HG03025 (cell line): ENCODE measurements around the gene AKR1E2.

ENCODE experiments used
- ATAC-seq: cut with Tn5 transposase; IDR thresholded peaks from one replicate; pipeline ENCODE4 v1.9.1; 2021; ENCODE audit warnings: mild to moderate bottlenecking, moderate library complexity; ENCODE audit not compliant: unreplicated experiment, low FRiP score

The AKR1E2 gene

DNA sequence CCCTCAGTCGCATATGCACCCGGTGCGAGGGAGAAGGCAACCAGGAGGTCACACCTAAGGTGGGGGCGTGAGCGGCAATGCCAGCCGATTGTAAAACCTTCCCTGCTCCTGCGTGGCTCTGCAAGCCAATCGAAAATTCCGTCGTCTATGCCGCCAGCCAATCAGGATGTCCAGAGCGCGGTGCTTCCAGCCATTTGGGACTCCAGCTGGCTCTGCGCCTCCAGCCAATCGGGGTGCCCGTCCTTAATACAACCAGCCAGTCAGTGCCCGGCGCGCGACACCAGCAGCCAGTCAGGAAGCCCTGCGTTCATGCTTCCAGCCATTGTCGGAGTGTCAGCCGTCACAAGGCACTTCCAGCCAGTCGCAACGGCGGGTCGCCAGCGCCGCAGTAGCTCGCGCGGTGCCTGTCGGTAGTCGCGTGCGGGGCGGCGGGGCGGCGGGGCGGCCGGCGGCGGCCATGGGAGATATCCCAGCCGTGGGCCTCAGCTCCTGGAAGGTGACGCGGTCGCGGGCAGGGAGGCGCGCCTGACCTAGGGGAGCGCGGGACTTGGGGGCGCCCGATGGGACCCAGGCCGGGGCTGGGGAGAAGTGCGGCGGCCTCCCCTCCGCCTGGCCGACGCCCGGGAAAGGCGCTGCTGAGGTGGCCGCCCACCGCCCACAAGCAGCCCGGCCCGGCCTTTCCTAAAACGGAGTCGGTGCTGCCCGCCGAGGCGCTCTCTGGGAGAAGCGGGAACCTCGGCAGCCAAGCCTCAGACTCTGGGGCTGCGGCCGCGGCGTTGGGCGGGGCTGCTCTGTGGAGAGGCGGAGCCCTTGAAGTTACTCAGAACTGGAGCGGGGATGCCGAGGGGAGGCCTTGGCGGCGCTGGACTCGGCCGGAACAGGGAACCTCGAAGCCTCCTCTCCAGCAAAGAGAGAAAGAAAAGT, at the start of gene AKR1E2:
TSS of gene AKR1E2 (plus strand) at position 340 of the 924 bp plus-strand sequence. CDS start at position 458, 118 bp downstream.
- ATAC-seq, result no peak

DNA sequence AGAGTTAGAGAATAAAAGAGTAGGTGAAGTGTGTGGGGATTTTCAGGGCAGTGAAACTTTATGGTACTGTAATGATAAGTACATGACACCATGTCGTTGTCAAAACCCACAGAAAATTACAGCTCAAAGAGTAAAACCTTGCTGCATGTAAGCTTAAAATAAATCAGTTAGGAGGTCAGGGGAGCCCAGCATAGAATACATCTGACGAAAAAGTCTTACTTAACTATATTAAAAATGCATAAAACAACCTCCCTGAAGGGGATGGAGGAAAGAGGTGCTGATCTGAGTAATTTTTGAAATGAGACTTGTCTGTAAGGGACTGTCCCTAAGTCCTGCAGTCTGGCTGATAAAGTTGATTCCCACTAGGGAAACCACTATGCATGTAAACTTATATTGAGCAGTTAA, 49.8 kb upstream of the AKR1E2 start:
- ATAC-seq, result no peak

DNA sequence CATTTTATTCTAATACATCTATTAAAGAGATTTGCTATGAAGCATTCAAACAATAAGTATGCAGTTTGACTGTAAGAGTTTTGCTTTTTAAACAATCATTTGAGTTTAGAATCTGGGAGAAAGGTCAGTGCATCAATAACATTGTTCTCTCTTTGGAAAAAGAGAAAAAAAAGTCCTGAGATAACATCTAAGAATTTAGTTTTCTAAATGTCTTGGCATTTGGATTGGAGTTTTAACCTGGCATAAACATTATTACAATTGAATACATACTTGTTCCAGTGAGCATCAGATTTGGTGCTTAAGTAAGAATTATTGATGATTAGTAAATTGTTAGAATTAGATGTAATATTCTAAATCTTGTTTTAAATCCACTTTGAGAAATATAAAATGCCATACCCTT, 47.2 kb upstream of the AKR1E2 start:
- ATAC-seq, result no peak

DNA sequence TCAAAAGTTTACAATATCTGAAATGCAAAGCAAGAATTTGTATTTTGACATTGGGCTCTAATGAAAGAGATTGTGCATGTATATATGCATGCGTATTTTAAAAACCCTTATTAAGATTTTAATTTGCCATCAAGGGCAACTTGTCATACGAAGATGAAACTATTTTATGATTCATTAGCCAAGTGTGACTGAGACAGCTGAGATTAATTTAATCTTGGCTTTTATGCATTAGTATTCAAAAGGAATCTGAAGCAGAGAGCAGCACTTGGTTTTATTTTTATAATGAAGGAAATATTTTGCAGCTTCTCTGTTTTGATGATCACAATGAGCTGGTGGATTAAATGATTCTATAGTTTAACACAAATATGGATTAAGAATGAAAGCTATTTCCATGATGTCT, 45.9 kb upstream of the AKR1E2 start:
- ATAC-seq, result no peak

DNA sequence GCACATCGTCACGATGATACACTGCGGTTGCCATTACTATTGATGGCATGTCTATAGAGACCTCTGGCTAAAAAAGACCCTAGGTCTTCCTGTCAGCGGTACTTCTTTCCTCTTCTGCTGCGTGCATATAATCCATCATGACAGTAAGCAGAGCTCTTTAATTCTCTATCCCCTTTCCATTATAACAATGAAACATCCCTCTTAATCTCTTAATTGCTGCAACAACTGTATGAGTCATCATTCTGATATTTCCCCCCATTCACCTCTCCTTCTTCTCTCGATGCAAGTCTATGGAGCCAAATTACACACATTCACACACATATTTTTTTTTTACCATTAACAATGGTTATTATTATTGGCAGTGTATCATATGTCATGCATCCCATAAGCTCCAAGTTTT, 45.2 kb upstream of the AKR1E2 start:
- no peak for ATAC-seq

DNA sequence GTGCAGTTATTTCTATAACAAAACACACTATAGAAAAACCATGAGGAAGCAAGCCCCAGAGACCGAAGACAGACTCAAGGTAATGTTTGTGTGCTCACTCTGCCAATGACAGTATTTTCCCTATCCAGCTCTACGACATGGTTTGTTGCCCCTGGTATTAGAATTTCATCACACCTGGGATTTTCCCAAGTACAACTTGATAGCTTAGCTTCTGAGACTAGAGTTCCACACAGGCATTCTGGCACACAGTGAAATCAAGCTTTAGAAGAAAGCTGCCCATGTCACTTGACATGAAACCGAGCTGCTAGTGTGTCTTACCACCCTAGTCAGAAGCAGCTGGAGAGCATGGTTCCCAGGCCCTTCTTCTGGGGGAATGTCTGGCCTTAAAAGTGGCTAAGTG, 44.1 kb upstream of the AKR1E2 start:
- no peak for ATAC-seq

DNA sequence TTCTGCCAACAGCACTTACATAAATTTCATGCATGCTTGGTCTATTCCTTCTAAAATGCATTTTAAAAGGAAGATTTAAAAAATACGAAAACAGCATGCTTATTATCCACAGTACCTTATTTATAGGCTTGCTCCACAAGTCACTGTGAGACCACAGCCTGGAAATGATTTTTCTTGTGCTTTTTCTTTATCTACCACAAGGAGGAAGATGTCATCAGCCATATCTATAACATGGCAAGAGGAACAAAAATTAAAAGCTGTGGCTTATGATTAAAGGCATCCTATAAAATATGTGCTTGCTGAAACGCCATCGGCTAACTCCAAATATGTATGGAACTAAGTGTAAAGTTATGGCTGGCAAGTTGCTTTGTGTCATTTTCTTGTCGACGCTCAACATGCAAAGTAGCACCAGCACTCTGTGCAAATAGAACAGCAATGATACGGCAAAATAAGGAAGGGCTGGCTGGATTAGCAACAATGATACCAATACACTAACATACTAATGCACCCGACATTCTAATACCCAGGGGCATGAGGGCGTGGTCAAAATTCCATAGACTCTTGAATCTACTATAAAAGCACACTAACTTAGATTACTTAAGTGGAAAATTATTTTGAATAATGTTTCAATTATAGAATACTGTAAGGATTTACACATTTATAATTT, 41.2 kb upstream of the AKR1E2 start:
- ATAC-seq, result no peak

DNA sequence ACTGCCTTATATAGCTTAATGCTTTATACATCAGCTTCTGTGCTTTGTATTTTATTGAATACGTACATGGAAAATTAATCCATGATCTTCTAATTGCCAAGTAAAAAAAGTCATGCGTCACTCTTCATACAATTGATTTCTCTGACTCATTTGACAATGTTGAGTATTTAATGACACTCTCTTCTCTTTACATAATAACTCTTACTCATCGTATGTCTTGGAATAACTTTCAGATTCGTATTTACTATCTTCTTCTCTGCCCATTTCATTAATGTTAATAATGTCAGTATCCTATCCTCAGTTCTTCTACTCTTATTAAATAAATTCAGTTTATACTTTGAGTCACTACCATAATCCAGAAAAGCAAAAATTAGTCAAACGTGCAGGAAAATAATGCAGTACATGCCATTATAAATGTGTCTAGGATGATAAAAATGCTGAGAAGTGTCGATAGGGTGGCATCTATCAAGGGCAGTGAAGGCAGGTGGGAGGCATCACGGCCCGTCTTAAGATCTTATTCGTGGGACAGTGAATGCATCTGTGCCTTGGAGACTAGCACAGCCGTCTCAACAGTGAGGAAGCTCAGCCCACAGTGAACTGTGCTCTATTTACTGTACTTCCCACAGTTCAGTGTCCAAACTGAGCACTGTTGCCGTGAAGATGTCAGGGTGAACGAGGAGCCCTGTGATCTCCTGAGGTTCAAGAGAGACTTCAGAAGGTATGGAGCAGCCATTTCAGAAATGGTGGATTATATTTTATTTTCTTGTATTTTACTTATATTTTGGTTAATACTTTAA, 39.8 kb upstream of the AKR1E2 start:
- ATAC-seq, result no peak

DNA sequence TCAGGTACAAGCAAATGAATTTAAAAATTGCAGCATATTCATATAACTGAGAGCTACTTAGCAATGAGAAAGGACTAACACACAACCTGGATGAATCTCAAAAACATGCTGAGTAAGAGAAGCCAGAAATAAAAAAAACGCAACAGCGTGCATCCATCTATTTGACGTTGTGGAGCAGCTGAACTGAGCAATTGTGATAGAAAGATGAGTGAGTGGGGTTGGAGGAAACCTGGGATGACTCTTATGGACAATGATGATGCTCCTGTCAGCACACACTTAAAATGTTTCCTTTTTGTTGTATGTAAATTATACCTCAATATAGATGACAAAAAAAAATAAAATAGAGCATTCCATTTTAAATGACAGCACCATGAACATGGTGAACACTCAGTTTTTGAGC, 36.0 kb upstream of the AKR1E2 start:
- ATAC-seq, result no peak

DNA sequence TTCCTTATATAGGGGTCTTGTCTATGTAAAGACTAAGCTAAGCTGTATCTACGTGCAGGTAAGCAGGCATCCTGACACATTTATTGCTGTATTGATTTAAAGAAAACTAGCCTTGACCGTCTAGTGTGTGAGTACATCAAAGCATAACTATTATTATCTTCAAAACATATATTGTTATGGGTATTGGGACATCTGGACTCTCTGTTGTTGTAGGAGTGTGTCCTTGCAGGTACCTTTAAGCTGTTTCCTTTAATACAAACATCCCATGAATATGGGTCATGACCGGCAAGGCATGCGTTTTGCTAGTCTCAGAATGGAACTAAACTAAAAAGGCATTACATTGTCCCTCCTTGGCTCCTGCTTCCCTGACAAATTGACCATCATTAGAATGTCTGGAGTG, 35.1 kb upstream of the AKR1E2 start:
- ATAC-seq, result no peak

DNA sequence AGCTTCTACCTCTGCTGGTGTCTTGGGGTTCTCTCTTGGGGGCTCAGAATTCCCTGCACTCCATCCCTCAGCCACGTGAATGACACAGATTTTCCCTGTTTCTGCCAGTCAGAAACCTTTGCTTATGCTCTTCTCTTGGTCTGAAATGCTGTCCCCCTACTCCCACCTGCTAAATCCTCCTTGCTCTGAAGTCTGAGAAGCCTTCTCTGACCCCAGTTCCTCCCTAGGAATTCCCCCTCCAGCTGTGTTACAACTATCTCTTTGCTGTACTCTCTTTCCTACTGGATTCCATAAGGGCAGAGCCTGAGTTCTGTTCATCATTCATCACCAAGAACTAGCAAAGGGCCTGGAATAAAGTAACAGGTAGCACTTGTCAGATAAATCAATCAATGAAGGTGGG, 33.6 kb upstream of the AKR1E2 start:
- no peak for ATAC-seq

DNA sequence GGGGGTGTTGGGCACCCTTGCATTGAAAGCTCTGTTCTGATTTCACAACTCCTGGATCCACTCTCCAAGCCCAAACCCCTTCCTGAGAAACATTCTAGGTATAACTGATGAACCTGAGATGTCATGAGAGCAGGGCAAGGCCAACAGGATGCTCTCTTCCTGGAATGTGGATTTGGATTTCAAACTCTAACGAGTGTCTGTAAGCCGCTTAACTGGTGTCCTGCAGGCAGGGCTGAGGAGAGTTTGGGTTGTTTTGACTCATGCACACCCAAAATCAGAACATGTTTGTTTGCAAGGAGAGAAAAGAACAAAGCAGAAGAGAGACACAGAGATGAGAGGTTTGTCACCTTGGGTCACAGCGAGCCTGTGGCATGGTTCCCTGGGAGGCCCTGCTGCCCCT, 24.6 kb upstream of the AKR1E2 start:
- ATAC-seq, result no peak

DNA sequence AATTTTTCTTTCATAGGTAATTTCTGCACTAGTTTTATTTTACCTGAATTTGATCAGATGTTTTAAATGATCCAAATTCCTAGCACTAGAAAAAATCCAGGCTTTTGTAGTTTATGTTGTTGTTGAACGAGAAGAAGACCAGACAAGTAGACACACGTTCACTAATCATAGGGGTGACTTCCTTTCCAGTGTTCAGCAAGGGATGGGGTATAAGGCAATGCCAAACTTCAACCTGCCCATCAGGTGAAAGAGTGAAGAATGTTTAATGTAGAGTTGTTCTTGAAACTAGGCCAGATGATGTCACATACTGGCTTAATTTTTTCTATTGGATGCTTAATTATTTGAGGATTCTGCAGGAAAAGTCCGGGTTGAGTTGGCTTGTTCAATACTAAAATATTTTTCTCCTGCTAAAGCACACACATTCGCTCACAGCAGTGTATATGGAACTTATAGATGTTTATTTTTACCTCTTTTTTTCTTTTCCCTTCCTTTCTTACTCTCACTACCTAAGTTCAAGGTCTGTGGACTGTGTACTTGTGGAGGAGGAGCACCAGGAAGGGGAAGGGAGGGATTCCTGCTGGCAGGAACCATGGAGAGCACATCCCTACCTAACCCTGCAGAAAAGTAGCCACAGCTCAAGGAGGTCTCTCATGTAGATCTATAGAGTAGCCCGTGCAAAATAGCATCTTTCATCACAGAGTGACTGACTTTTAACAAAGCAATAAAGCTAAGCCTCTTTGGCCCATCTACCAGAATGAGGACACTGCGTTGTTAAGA, 23.1 kb upstream of the AKR1E2 start:
- ATAC-seq, result no peak

DNA sequence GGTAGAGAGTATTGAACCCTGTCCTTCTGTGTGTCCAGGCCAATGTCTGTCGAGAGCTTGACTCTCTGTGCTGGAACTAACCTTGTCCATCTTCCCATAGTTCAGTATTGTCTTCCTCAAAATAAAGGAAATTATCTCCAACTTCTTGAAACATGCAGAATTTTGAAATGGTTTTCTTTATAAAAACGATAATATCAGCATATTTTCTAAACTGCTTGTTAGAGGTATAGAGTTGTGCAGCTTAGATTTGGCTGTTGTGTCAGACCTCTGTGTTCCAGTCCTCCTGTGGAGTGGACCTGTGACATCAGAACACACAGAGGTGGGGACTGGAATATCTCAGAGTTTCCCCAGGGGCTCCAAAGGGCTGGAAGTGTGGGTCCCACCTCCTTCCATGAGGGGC, 22.2 kb upstream of the AKR1E2 start:
- no peak for ATAC-seq

DNA sequence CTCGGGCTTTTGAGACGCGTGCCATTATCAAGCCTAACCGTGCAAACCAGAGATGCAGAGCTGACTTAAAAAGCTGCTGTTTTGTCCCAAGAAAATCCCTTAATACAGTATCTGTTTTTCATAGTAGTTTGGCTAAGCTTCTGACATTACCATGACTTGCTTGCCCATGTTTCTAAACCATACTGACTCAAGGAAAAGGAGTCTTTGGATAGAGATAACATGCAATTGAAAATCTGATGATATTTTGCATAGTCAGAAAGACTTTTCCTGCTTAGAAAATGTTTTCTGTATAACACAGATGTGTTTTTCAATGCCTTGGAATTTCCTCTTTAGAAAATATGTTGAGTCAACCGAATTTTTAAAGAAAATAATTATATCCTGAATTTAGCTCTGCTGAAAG, 21.5 kb upstream of the AKR1E2 start:
- no peak for ATAC-seq

DNA sequence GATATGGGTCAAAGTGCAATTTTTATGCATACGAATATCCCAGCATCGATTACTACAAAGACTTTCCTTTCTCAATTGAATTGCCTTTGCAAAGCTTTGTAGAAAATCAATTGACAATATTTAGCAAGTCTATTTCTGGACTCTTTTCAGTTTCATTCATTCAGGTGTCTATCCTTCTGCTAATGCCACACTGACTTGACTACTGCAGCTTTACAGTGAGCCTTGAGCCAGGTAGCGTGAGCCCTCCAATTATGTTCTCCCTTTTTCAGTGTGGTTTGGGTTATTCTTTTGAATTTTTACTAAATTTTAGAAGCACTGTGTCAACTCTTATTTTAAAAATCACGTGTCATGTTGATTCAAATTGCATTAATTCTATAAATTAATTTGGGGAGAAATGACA, 19.5 kb upstream of the AKR1E2 start:
- ATAC-seq, result no peak

DNA sequence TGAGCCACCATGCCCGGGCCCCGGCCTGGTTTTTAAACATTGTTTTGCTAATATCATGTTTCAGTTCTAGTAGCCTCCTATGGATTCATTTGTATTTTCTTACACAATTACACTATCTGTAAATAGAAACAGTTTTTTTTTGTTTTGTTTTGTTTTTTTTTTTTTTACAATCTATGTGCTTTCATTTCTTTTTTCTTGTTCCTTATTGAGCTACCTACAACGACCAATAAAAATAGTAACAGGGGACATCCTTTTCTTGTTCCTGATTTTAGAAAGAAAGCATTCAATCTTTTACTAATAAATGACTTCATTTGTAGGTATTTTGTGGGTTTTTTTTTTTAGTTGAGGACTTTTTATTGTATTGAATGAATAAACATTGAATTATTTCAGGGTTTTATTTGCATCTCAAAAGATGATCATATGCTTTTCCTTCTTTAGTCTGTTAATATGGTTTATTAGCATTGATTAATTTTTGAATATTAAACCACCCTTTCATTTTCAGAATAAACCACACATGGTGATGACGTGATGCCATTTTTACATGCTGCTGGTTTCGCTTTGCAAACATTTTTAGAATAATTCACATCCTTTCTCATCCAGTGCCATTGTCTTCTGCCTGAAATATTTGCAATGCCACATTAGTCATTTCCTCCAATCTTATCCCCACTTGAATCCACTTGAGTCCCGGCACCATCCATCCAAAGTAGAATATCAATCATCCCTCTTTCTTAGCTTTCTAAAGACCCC, 18.1 kb upstream of the AKR1E2 start:
- ATAC-seq, result no peak

DNA sequence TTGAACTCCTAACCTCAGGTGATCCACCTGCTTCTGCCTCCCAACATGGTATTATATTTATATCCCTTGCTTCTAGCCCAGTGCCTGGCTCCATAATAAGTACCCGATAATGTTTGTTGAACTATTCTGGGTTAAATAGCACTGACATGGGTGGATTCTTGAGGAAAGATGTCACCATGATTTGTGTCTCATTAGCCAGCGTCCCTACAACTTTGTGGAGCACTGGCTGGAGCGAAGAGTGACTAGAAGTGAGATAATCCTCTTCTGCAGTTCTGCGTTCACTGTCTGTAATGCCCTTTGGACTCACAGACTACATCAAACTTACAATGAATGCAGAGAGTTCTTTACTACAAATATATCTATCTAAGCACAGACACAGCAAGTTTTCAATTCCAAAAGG, 16.9 kb upstream of the AKR1E2 start:
- no peak for ATAC-seq

DNA sequence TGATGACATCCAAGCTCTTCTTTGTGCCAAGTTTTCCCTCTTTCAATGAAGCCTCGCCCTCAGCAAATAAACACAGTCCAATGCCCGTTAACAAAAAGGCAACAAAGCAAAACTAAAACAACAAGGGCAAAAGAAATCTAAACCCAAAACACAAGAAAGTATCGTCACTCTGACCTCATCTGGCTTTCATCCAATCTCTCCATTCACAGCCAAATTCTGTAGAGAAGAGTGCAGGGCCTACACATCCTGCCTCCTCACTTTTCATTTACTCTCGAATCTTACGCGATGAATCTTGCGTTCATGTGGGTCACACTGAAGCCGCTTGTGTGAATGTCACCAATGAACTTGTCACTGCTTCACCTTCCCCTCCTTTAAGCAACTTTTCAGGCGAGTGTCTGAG, 15.9 kb upstream of the AKR1E2 start:
- ATAC-seq, result no peak

DNA sequence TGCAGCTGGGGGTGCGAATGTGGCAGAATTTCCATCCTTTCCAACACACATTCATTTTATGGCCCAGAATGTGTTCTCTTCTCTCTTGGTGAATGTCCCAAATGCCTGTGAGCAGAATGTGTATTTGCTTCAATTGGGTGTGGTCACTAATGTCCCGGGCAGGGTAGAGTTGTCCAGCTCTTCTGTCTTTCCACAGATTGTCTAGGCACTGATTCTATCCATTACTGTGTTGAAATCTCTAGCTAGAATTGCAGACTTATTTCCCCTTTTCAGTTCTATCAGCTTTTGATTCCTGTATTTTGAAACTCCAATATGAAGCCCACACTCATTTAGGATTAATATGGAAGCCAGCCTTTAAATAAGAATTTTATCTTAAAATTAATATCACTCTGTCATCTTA, 14.0 kb upstream of the AKR1E2 start:
- no peak for ATAC-seq
